IPS-NIHi7 (cell line): Measurements from ENCODE around the gene PIEZO2.
"Not testable (repeated sequence)": the region's sequence is repeated elsewhere in the genome, so short reads cannot be mapped to it uniquely, and the experiment has no call there.

Experiments used
- DNase-seq: peaks from one replicate; pipeline ENCODE4 v3.0.0; 2012; ENCODE audit warnings: mixed read lengths; ENCODE audit errors: extremely low spot score

The PIEZO2 gene

GRCh38 chr18:11149441-11150270, at the start of gene PIEZO2:
TSS of gene PIEZO2 (minus strand) at chr18:11149569. CDS start at chr18:11148588, 981 bp downstream.
- peak; percentile 90 for DNase-seq

GRCh38 chr18:11183637-11184036, 34.3 kb upstream of the PIEZO2 start:
- no peak for DNase-seq

DNA sequence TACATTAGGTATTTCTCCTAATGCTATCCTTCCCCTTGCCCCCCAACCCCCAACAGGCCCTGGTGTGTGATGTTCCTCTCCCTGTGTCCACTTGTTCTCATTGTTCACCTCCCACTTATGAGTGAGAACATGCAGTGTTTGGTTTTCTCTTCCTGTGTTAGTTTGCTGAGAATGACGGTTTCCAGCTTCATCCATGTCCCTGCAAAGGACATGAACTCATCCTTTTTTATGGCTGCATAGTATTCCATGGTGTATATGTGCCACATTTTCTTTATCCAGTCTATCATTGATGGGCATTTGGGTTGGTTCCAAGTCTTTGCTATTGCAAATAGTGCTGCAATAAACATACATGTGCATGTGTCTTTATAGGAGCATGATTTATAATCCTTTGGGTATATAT, 32.3 kb upstream of the PIEZO2 start:
- not testable (repeated sequence) for DNase-seq

DNA sequence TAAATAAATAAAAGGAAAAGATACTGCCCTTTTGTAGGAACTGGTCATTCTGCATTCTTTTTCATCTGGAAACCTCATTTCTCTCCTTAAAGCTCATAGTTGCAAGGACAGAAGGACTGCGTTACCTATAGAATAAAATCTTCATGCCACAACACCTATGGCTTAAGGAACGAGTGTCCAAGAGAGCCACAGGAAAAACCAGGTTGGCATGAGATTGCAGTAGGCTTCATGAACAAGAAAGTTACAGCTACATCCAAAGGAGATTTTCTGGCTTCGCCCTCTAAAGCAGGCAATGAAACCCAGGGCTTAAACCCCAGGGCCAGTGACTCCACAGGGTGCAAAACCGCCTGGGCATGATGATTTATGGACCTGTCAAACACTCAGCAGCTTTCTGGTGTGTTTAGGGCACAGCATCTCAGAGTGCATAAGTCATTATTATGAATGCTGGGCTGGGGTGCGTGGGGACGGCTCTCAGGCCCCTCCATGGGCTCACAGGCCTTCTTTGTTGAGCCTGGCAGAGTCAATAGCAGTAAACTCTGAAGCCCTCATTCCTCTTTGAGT, 30.7 kb upstream of the PIEZO2 start:
- no peak for DNase-seq

- no peak for DNase-seq
These were observed 29.7 kb upstream of the PIEZO2 start for GRCh38 chr18:11178951-11179549.

DNA sequence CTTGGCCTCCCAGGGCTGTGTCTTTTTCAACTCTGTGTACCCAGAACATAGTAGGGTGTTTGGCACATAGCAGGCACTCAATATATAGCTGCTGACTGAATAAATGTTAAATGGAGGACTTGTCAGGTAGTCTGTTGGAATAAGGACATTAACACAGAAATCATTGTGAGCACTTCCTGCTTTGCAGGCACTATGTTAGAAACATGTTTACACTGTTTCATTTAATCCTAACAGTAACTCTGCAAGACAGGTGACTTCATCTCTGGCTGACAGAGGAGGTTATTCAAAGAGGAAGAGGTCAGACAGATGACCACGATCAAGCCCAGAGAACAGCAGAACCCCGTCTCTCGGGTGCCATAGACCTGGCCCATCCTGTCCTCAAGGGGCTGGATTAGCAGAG, 28.0 kb upstream of the PIEZO2 start:
- no peak for DNase-seq

DNA sequence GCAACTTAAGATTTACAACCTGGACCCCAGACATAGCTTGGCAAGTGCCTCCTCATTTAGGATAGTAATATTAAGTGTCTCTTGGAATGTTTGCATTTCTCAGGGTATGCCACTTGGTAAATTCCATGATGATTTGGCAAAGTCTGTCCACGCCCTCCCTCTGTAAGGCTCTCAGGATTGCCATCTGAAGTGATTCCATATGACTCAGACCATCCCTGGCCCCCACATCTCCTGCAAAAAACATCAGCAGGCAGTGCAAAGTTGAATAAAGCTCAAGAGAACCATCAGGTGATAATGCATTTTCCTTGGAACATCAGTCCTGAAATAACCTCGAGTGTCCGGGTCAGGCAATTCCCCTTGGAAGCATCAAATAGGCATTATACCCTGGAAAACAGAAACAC, 27.1 kb upstream of the PIEZO2 start:
- no peak for DNase-seq

- DNase-seq: no peak
These were observed 26.1 kb upstream of the PIEZO2 start for GRCh38 chr18:11175266-11175979.

DNA sequence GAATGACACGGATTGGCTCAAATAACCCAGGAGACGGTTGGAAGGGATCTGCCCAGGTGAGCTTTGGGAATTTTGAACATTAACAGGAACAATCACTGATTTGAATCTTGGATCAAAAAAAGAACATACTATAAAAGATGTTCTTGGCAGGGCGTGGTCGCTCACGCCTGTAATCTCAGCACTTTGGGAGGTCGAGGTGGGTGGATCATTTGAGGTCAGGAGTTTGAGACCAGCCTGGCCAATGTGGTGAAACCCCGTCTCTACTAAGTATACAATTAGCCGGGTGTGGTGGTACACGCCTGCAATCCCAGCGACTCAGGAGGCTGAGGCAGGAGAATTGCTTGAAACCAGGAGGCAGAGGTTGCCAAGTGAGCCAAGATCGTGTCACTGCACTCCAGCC, 24.8 kb upstream of the PIEZO2 start:
- not testable (repeated sequence) for DNase-seq

GRCh38 chr18:11167778-11168177, 18.4 kb upstream of the PIEZO2 start:
- DNase-seq: no peak

DNA sequence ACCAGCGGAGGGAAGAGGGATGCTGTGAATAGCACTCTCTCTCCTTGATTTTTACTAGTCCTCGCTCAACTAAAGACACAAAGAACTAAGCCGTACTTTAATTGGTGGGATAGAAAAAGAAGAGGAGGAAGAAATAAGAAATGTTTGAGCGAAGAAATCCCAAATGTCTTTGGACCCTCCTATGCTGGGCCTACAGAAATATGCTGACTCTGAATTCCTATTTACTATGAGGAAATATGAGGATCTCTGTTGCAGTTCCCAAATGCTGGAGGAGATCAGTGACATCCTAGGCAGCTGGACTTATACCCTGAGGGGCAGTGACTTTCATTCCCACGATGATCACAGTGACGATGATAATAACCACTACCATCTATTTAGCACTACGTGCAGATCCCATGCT, 16.6 kb upstream of the PIEZO2 start:
- DNase-seq: no peak

DNA sequence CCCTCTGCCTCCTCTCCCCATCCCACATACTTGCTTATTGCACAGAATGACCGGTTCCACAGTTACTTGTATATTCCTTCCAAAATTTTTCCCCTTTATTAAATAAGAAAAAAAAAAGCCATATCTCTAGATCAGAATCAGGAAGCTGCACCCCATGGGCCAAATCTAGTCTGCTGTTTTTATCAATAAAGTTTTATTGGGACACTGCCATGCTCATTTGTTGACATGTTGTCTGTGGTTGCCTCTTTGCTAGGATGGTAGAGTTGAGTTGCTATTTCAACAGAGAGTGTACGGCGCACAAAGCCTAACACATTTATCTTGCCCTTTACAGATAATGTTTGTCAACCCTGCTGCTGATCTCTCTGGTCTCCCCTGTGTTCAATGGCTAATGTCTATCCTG, 15.8 kb upstream of the PIEZO2 start:
- DNase-seq: no peak

- peak; percentile 43 for DNase-seq
These were observed 14.3 kb upstream of the PIEZO2 start for GRCh38 chr18:11163665-11164064.

- no peak for DNase-seq
These were observed 13.5 kb upstream of the PIEZO2 start for GRCh38 chr18:11162889-11163288.

GRCh38 chr18:11162462-11162861, 13.1 kb upstream of the PIEZO2 start:
- no peak for DNase-seq

GRCh38 chr18:11160313-11160712, 10.9 kb upstream of the PIEZO2 start:
- no peak for DNase-seq

- DNase-seq: no peak
These were observed 10.5 kb upstream of the PIEZO2 start for GRCh38 chr18:11159844-11160243.

DNA sequence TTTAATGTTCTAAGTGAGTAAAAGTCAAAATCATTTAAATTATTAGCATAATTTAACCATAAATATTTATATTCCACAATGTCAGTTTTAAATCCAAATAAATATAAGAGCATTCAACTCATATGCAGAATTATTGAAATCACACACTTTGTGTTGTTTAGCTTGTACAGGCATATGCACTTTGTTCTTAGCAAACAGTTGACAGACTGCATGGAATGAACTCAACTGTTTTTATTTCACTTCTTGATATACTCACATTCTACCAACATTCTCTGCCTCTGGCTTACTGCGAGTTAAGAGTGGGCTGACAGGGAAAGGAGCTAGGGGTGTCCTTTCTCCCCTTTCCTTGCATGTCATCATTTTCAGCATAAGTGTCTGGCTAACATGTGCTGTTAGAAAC, 7.6 kb upstream of the PIEZO2 start:
- DNase-seq: no peak

DNA sequence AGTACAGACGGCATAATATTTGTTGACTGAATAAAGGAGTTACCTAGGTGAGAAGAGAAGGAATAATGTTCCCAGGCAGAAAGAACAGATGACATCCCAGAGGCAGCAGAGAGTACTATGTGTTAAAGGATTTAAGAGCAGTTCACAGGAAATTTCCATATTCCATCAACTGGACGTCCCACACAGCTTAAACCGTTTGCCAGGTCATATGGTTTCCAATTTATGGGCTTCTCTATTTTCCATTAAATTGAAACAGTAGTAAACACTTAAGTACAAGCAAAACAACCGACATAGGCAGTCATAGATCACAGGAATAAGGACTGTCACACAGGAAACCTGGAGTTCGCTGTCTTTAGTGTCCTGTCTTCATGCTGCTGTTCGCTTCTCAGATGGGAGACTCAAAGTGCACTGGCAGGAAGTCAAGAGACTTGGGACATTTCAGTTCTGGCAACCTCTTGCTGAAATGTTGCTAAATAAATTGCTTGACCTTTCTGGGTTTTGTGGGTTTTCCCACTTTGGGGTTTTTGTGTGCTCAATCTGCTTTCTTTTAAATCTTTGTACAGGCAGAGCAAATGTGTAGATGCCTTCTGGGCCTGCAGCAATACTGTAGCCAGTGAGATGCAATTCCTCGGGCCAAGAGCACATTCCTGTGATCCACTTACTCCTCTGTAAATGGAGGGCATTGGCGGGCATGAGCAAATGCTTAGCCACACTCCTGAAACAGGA, 5.8 kb upstream of the PIEZO2 start:
- no peak for DNase-seq

DNA sequence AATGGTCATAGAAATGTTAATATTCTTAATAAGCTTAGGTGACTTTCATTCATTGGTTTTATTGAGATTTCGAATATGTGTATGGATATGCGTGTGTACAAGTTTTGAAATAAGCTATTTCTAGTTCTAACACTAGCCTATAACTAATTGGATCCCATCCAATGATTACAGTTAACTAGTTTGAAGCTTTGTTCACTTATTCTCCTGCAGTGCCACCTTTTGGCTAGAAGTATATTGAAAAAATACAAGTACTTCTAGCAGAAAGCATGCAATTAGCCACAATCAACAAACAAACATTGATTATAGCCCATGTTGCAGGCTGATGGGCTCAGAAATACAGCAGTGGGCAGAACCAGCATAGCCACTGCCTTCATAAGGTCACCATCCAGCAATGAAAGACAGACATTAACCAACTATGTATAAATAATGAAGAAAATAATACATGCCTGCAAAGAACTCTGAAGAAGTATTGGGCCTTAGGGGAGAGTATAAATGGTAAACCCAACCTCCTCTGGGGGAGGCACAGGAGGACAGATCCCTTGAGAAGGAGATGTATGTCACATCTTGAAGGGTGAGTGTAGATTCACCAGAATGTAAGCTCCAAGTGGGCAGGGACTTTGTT, 5.1 kb upstream of the PIEZO2 start:
- peak; percentile 41 for DNase-seq

- no peak for DNase-seq
These were observed 3.7 kb upstream of the PIEZO2 start for GRCh38 chr18:11153097-11153496.
